Measurements from ENCODE around the gene FAIM. TPM values are rescaled to one million over a fixed set of nuclear protein-coding genes. Genes with fewer than 3 reads are reported as not detected.
"Not testable (repeated sequence)": the region's sequence is repeated elsewhere in the genome, so short reads cannot be mapped to it uniquely, and the experiment has no call there.

The FAIM gene, protein sequence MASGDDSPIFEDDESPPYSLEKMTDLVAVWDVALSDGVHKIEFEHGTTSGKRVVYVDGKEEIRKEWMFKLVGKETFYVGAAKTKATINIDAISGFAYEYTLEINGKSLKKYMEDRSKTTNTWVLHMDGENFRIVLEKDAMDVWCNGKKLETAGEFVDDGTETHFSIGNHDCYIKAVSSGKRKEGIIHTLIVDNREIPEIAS
- total RNA-seq (1 to 10 TPM; 4.7 to 5.7 (median 4.9) TPM), polyA plus RNA-seq (8.5 TPM)
- long read RNA-seq, donor 1, partial matches to known transcripts, result 2 of 10 reads
- long read RNA-seq, donor 1, other reads (novel, unspliced or antisense), result 2 of 10 reads
- long read RNA-seq, donor 2, partial matches to known transcripts, result 0 of 4 reads
- long read RNA-seq, donor 2, other reads (novel, unspliced or antisense), result 1 of 4 reads
- long read RNA-seq, donor 3, transcript FAIM-204 (5 exons, 946 nt), result major isoform, 5 of 8 reads
- long read RNA-seq, donor 3, partial matches to known transcripts, result 0 of 8 reads
- long read RNA-seq, donor 3, other reads (novel, unspliced or antisense), result 0 of 8 reads
- long read RNA-seq, donor 4, partial matches to known transcripts, result 0 of 3 reads
- long read RNA-seq, donor 4, other reads (novel, unspliced or antisense), result 0 of 3 reads

- 1% methylated on average over 68 of the region's 68 CpGs for WGBS
- intact Hi-C loops (cut with DNase I), result no loop called here
Observed at GRCh38 chr3:138608322-138609135, at the start of gene FAIM. FAIM (plus strand) TSS chr3:138608771; CDS start chr3:138619727, 10,956 bp downstream.

GRCh38 chr3:138559134-138559533, 49.4 kb upstream of the FAIM start:
- Histone ChIP-seq H3K27me3 (ENCODE audit: control insufficient read depth, insufficient read depth) (no peaks in the 10 kb centered on the region), H3K4me3 (ENCODE audit: low read length) (no peak overlapping the region), H3K4me1 (ENCODE audit: control insufficient read depth, insufficient read depth, low read length) (no peaks in the 10 kb centered on the region), H3K9me3 (ENCODE audit: control insufficient read depth, low read length) (no peaks in the 10 kb centered on the region), H3K27ac (ENCODE audit: low read length) (no peak overlapping the region)
- no peak for DNase-seq
- ATAC-seq, result no peak
- 87% methylated on average over 4 of the region's 4 CpGs for WGBS
- intact Hi-C loops (cut with DNase I), result no loop called here

More at GRCh38 chr3:138608322-138609135, at the start of gene FAIM:
- ATAC-seq, result peak; percentile 89 to 90
- H3K27me3 ChIP-seq (ENCODE audit: control insufficient read depth, insufficient read depth), result no peaks in the 10 kb centered on the region
- H3K4me1 ChIP-seq (ENCODE audit: control insufficient read depth, insufficient read depth, low read length), result peaks cover 2% of the 10 kb centered on the region
- no peaks in the 10 kb centered on the region for H3K9me3 ChIP-seq (ENCODE audit: control insufficient read depth, low read length)
- peak within 1 kb of the TSS; percentile 71 for H3K27ac ChIP-seq (ENCODE audit: low read length)
- DNase-seq, result peak; percentile 69 to 88 (median 88)
- H3K4me3 ChIP-seq (ENCODE audit: low read length), result peak within 1 kb of the TSS; percentile 70

GRCh38 chr3:138560501-138560900, 48.1 kb upstream of the FAIM start:
- Histone ChIP-seq H3K9me3 (ENCODE audit: control insufficient read depth, low read length) (no peaks in the 10 kb centered on the region), H3K4me3 (ENCODE audit: low read length) (no peak overlapping the region), H3K27ac (ENCODE audit: low read length) (no peak overlapping the region), H3K4me1 (ENCODE audit: control insufficient read depth, insufficient read depth, low read length) (no peaks in the 10 kb centered on the region), H3K27me3 (ENCODE audit: control insufficient read depth, insufficient read depth) (no peaks in the 10 kb centered on the region)
- ATAC-seq (no peak), DNase-seq (no peak)
- WGBS, result 98% methylated on average over 6 of the region's 6 CpGs
- intact Hi-C loops (cut with DNase I), result no loop called here

DNA sequence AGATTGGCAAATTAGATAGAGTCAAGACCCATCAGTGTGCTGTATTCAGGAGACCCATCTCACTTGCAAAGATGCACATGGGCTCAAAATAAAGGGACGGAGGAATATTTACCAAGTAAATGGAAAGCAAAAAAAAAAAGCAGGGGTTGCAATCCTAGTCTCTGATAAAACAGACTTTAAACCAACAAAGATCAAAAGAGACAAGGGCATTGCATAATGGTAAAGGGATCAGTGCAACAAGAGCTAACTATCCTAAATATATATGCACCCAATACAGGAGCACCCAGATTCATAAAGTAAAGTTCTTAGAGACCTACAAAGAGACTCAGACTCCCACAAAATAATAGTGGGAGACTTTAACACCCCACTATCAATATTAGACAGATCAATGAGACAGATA, 45.7 kb upstream of the FAIM start:
- H3K4me3 ChIP-seq (ENCODE audit: low read length); H3K27me3 ChIP-seq (ENCODE audit: control insufficient read depth, insufficient read depth); DNase-seq; H3K4me1 ChIP-seq (ENCODE audit: control insufficient read depth, insufficient read depth, low read length); H3K27ac ChIP-seq (ENCODE audit: low read length); H3K9me3 ChIP-seq (ENCODE audit: control insufficient read depth, low read length); ATAC-seq; intact Hi-C loops (cut with DNase I): not testable (repeated sequence)
- WGBS, result 96% methylated on average over 1 of the region's 1 CpG

DNA sequence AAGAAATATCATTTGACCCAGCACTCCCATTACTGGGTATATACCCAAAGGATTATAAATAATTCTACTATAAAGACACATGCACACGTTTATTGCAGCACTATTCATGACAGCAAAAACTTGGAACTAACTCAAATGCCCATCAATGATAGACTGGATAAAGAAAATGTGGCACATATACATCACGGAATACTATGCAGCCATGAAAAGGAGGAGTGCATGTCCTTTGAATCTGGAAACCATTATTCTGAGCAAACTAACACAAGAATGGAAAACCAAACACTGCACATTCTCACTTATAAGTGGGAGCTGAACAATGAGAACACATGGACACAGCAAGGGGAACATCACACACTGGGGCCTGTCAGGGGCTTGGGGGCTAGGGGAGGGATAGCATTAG, 42.3 kb upstream of the FAIM start:
- ATAC-seq; H3K27ac ChIP-seq (ENCODE audit: low read length): not testable (repeated sequence)
- WGBS, result 77% methylated on average over 2 of the region's 2 CpGs

DNA sequence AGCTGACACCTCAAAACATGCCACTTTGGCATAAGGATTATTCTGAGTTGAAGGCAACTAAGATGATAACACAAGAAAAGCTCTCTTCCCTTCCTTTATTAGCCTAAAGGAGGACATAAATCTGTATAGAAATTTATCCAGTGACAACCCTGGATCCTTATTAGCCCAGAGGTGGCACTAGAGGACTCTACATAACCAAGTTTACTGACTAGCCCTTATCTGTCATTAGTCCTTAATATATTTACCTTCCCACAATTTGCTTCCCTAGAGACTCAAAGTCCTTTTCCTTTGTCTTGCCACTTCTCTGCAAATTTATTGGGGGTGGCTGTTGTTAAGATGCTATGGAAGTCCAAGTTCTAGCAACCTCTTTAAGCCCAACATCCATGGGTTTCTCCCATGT, 41.2 kb upstream of the FAIM start:
- Histone ChIP-seq H3K9me3 (ENCODE audit: control insufficient read depth, low read length) (no peaks in the 10 kb centered on the region), H3K4me1 (ENCODE audit: control insufficient read depth, insufficient read depth, low read length) (no peaks in the 10 kb centered on the region), H3K27me3 (ENCODE audit: control insufficient read depth, insufficient read depth) (no peaks in the 10 kb centered on the region), H3K27ac (ENCODE audit: low read length) (no peak overlapping the region), H3K4me3 (ENCODE audit: low read length) (no peak overlapping the region)
- ATAC-seq, result no peak
- intact Hi-C loops (cut with DNase I), result no loop called here
- no peak for DNase-seq

More for the DNA sequence above, 42.3 kb upstream of the FAIM start:
- DNase-seq; H3K9me3 ChIP-seq (ENCODE audit: control insufficient read depth, low read length); intact Hi-C loops (cut with DNase I); H3K27me3 ChIP-seq (ENCODE audit: control insufficient read depth, insufficient read depth); H3K4me1 ChIP-seq (ENCODE audit: control insufficient read depth, insufficient read depth, low read length); H3K4me3 ChIP-seq (ENCODE audit: low read length): not testable (repeated sequence)

- 73% methylated on average over 2 of the region's 2 CpGs for WGBS
- H3K27me3 ChIP-seq (ENCODE audit: control insufficient read depth, insufficient read depth), result no peaks in the 10 kb centered on the region
- H3K4me1 ChIP-seq (ENCODE audit: control insufficient read depth, insufficient read depth, low read length), result no peaks in the 10 kb centered on the region
- no peaks in the 10 kb centered on the region for H3K9me3 ChIP-seq (ENCODE audit: control insufficient read depth, low read length)
- no peak overlapping the region for H3K27ac ChIP-seq (ENCODE audit: low read length)
- intact Hi-C loops (cut with DNase I), result no loop called here
- ATAC-seq, result no peak
- no peak for DNase-seq
- no peak overlapping the region for H3K4me3 ChIP-seq (ENCODE audit: low read length)
Observed at GRCh38 chr3:138569090-138569489, 39.5 kb upstream of the FAIM start.

DNA sequence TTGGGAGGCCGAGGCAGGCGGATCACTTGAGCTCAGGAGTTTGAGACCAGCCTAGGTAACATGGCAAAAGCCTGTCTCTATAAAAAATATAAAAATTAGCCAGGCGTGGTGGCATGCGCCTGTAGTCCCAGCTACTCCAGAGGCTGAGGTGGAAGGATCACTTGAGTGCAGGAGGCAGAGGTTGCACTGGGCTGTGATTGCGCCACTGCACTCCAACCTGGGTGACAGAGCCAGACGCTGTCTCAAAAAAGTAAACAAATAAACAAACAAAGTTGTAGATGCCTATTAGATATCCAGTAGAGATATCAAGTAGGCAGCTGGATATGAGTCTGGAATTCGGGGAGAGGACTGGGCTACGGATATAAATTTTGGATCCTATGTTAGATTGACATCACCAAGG, 38.9 kb upstream of the FAIM start:
- DNase-seq; H3K27me3 ChIP-seq (ENCODE audit: control insufficient read depth, insufficient read depth); H3K4me1 ChIP-seq (ENCODE audit: control insufficient read depth, insufficient read depth, low read length); intact Hi-C loops (cut with DNase I); H3K9me3 ChIP-seq (ENCODE audit: control insufficient read depth, low read length); H3K27ac ChIP-seq (ENCODE audit: low read length); H3K4me3 ChIP-seq (ENCODE audit: low read length); ATAC-seq: not testable (repeated sequence)
- 96% methylated on average over 8 of the region's 8 CpGs for WGBS

DNA sequence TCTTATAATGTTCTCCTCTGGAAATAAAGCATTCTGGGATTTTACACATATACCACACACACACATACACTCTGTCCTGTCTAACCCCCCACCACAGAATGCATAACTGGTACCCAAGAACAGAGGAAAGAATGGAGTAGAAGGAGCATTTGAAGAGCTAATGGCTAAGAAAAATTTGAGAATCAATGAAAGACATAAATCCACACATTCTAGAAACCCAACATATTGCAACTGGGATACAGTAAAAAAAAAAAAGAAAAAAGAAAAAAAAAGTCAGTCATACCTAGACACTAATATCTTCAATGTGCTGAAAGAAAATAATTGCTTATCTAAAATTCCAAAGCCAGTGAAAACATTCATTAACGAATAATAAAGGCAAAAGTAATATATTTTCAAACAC, 35.4 kb upstream of the FAIM start:
- DNase-seq (no peak), ATAC-seq (no peak)
- H3K27ac ChIP-seq (ENCODE audit: low read length), result no peak overlapping the region
- H3K27me3 ChIP-seq (ENCODE audit: control insufficient read depth, insufficient read depth), result no peaks in the 10 kb centered on the region
- H3K9me3 ChIP-seq (ENCODE audit: control insufficient read depth, low read length), result no peaks in the 10 kb centered on the region
- 96% methylated on average over 1 of the region's 1 CpG for WGBS
- no peak overlapping the region for H3K4me3 ChIP-seq (ENCODE audit: low read length)
- intact Hi-C loops (cut with DNase I), result no loop called here
- H3K4me1 ChIP-seq (ENCODE audit: control insufficient read depth, insufficient read depth, low read length), result no peaks in the 10 kb centered on the region

DNA sequence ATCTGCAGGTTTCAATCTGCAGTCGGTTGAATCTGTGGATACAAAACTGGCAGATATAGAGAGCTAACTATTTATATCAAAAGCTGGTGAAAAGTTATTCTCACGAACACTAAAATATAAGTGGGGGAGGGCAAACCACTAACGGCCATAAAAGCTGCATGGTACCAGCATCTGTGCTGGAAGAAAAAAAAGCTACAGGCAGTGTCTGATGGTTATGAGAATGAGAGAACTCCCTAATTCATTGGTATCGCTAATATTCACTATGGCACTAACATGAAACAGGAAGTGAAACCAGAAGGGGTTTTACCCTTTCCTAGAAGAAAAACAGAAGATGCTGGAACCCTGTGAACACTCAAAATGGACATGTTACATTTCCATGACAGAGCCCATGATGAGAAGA, 30.4 kb upstream of the FAIM start:
- intact Hi-C loops (cut with DNase I), result no loop called here
- Histone ChIP-seq H3K4me1 (ENCODE audit: control insufficient read depth, insufficient read depth, low read length) (peaks cover 4% of the 10 kb centered on the region), H3K27me3 (ENCODE audit: control insufficient read depth, insufficient read depth) (no peaks in the 10 kb centered on the region), H3K4me3 (ENCODE audit: low read length) (no peak overlapping the region), H3K9me3 (ENCODE audit: control insufficient read depth, low read length) (no peaks in the 10 kb centered on the region), H3K27ac (ENCODE audit: low read length) (no peak overlapping the region)
- DNase-seq, result no peak
- ATAC-seq, result no peak
- WGBS, result 63% methylated on average over 4 of the region's 4 CpGs
